Measurements from ENCODE around the gene MAST4.

MAST4 gene

GRCh38 chr5:67208403-67208802 lies 612.2 kb downstream of the MAST4 start:
- H3K4me3 ChIP-seq (ENCODE audit: low read depth, low read length): no peak overlapping the region
- no peak for DNase-seq (ENCODE audit: low read depth)
- no peak for TF ChIP-seq CTCF (conservative IDR thresholded peaks at IDR 0.05; ENCODE audit: low read depth, low read length)

- DNase-seq (ENCODE audit: low read depth): peak; percentile 86
- TF ChIP-seq CTCF (conservative IDR thresholded peaks at IDR 0.05; ENCODE audit: low read depth, low read length): peak; percentile 79
- no peak overlapping the region for H3K4me3 ChIP-seq (ENCODE audit: low read depth, low read length)
These were observed 613.1 kb downstream of the MAST4 start for GRCh38 chr5:67209141-67209771.

- H3K4me3 ChIP-seq (ENCODE audit: low read depth, low read length): no peak overlapping the region
- DNase-seq (ENCODE audit: low read depth): peak; percentile 82
- TF ChIP-seq CTCF (conservative IDR thresholded peaks at IDR 0.05; ENCODE audit: low read depth, low read length): no peak
These were observed 615.7 kb downstream of the MAST4 start for GRCh38 chr5:67211926-67212325.

GRCh38 chr5:67214036-67214435 lies 617.8 kb downstream of the MAST4 start:
- peak; percentile 31 for DNase-seq (ENCODE audit: low read depth)
- H3K4me3 ChIP-seq (ENCODE audit: low read depth, low read length): no peak overlapping the region
- no peak for TF ChIP-seq CTCF (conservative IDR thresholded peaks at IDR 0.05; ENCODE audit: low read depth, low read length)

GRCh38 chr5:67214707-67215447 lies 618.7 kb downstream of the MAST4 start:
- no peak for TF ChIP-seq CTCF (conservative IDR thresholded peaks at IDR 0.05; ENCODE audit: low read depth, low read length)
- no peak for DNase-seq (ENCODE audit: low read depth)
- no peak overlapping the region for H3K4me3 ChIP-seq (ENCODE audit: low read depth, low read length)

- no peak for TF ChIP-seq CTCF (conservative IDR thresholded peaks at IDR 0.05; ENCODE audit: low read depth, low read length)
- no peak overlapping the region for H3K4me3 ChIP-seq (ENCODE audit: low read depth, low read length)
- DNase-seq (ENCODE audit: low read depth): peak; percentile 29
These were observed 619.6 kb downstream of the MAST4 start for GRCh38 chr5:67215519-67216471.

Data from choroid plexus epithelial cell (primary cell).